Central memory CD8-positive, alpha-beta T cell (primary cell): ENCODE data around the gene TES.

Experiments used
- ATAC-seq: fragments of 150-1000 bp; cut with Tn5 transposase; replicated peaks from 2 replicates; pipeline ENCODE4 v1.10.0; 2022; ENCODE audit warnings: mild to moderate bottlenecking, moderate FRiP score, moderate number of reproducible peaks; ENCODE audit not compliant: poor library complexity, severe bottlenecking; ENCODE audit errors: extremely low read depth
- DNase-seq, 2 donors: peaks; one replicate each; pipeline ENCODE4 v3.0.0; 2021; ENCODE audit warnings: low spot score in 2 of 2
- H3K27ac Mint-ChIP-seq: one replicate; pipeline ENCODE4 v1.8.0; 2022; ENCODE audit warnings: low read depth, mild to moderate bottlenecking, moderate library complexity, mixed read lengths
- H3K27me3 Mint-ChIP-seq: one replicate; pipeline ENCODE4 v1.8.0; 2022; ENCODE audit warnings: mixed read lengths
- H3K36me3 Mint-ChIP-seq: one replicate; pipeline ENCODE4 v1.8.0; 2022; ENCODE audit warnings: mild to moderate bottlenecking, moderate library complexity, mixed read lengths; ENCODE audit not compliant: insufficient read depth
- H3K4me1 Mint-ChIP-seq: one replicate; pipeline ENCODE4 v1.8.0; 2022; ENCODE audit warnings: mixed read lengths
- H3K4me3 Mint-ChIP-seq: one replicate; pipeline ENCODE4 v1.8.0; 2022; ENCODE audit warnings: mild to moderate bottlenecking, moderate library complexity, mixed read lengths
- H3K9me3 Mint-ChIP-seq: one replicate; pipeline ENCODE4 v1.8.0; 2022; ENCODE audit warnings: mixed read lengths

TES gene

DNA sequence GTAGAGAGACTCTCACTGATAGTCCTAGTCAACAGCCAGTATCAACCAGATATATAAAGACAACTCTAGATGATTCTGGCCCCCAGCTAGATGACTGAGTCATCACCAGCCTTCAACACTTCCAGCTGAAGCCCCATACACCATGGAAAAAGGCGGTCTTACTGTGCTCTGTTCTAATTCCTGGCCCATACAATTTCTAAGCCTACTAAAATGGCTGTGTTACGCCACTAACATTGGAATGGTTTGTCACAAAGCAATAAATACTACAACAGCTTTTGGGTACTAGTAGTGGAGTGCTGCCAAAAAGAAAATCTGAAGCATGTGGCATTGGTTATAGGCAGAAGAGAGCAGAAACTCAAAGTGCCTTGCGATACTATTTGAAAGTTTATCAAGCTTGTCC, 13.0 kb upstream of the TES start:
- ATAC-seq (no peak), DNase-seq (no peak)
- H3K27me3 Mint-ChIP-seq, result no peaks in the 10 kb centered on the region
- no peak overlapping the region for H3K4me3 Mint-ChIP-seq
- H3K9me3 Mint-ChIP-seq, result no peaks in the 10 kb centered on the region
- no peaks in the 10 kb centered on the region for H3K36me3 Mint-ChIP-seq
- no peaks in the 10 kb centered on the region for H3K4me1 Mint-ChIP-seq
- no peak overlapping the region for H3K27ac Mint-ChIP-seq

GRCh38 chr7:116198748-116199410, 11.5 kb upstream of the TES start:
- Mint-ChIP-seq H3K27me3 (no peaks in the 10 kb centered on the region), H3K4me1 (no peaks in the 10 kb centered on the region), H3K27ac (no peak overlapping the region), H3K9me3 (no peaks in the 10 kb centered on the region), H3K4me3 (no peak overlapping the region), H3K36me3 (no peaks in the 10 kb centered on the region)
- DNase-seq, result no peak
- no peak for ATAC-seq

DNA sequence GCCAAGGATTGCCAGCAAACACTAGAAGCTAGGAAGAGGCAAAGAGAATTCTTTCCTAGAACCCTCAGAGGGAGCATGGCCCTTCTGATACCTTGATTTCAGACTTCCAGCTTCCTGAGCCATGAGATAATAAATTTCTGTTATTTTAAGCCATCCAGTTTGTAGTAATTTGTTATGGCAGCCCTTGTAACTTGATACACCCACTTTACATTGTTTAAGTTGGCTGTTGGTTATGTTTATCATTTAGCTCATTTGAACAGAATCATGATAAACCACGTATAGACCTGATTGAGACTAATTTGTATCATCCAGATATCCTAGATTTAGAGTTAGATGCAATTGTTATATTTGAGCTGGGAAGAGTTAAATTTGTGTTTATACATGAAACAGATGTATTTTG, 9.4 kb upstream of the TES start:
- Mint-ChIP-seq H3K4me3 (no peak overlapping the region), H3K27ac (no peak overlapping the region), H3K9me3 (no peaks in the 10 kb centered on the region), H3K36me3 (no peaks in the 10 kb centered on the region), H3K4me1 (no peaks in the 10 kb centered on the region), H3K27me3 (no peaks in the 10 kb centered on the region)
- no peak for ATAC-seq
- no peak for DNase-seq

DNA sequence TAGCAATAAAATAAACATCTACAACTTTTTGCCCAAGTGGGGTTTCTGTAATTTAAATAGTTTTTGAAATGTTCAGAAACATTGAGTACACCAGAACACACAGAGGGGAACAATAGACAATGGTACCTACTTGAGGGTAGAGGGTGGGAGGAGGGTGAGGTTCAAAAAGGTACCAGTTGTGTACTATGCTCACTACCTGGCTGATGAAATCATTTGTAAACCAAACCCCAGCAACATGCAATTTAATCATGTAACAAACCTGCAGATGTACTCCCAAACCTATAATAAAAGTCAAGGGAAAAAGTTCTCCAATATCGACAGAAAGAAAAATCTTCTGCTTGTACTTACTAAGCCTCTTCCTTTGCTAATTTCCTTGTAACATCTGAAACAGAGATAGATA, 4.2 kb upstream of the TES start:
- H3K4me3 Mint-ChIP-seq, result no peak overlapping the region
- no peaks in the 10 kb centered on the region for H3K27me3 Mint-ChIP-seq
- H3K4me1 Mint-ChIP-seq, result peaks cover 7% of the 10 kb centered on the region
- DNase-seq (no peak), ATAC-seq (no peak)
- no peak overlapping the region for H3K27ac Mint-ChIP-seq
- H3K9me3 Mint-ChIP-seq, result peaks cover 6% of the 10 kb centered on the region
- H3K36me3 Mint-ChIP-seq, result peaks cover 11% of the 10 kb centered on the region

DNA sequence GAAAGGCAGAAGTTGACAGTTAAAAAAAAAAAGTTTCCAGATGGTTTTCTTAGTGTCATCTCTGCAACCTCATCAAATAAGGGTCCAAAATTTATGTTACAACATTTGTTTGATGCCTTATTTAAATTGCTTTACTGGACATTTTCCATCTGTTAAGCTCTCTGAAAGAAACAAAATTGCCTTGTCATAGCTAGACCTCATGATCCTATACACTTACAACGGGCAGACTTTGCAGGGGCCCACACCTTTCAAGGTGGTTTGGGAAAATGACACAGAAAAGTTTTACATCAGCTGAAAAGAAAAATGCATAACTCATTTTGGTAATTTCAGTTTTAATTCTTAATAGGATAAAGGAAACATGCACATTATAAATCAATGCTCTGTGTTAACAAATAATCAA, 1.4 kb upstream of the TES start:
- peaks cover 21% of the 10 kb centered on the region for H3K36me3 Mint-ChIP-seq
- H3K4me3 Mint-ChIP-seq, result no peak overlapping the region

GRCh38 chr7:116209561-116210070, 723 bp upstream of the TES start:
- ATAC-seq, result no peak
- peak overlapping the region; percentile 98 for H3K27ac Mint-ChIP-seq
- H3K36me3 Mint-ChIP-seq, result peaks cover 21% of the 10 kb centered on the region
- peaks cover 6% of the 10 kb centered on the region for H3K9me3 Mint-ChIP-seq
- no peaks in the 10 kb centered on the region for H3K27me3 Mint-ChIP-seq
- peaks cover 33% of the 10 kb centered on the region for H3K4me1 Mint-ChIP-seq
- peak overlapping the region; percentile 92 for H3K4me3 Mint-ChIP-seq
- DNase-seq, result no peak

More for the DNA sequence above, 1.4 kb upstream of the TES start:
- Mint-ChIP-seq H3K4me1 (peaks cover 26% of the 10 kb centered on the region), H3K9me3 (peaks cover 6% of the 10 kb centered on the region), H3K27ac (no peak overlapping the region), H3K27me3 (no peaks in the 10 kb centered on the region)
- DNase-seq, result no peak
- no peak for ATAC-seq

DNA sequence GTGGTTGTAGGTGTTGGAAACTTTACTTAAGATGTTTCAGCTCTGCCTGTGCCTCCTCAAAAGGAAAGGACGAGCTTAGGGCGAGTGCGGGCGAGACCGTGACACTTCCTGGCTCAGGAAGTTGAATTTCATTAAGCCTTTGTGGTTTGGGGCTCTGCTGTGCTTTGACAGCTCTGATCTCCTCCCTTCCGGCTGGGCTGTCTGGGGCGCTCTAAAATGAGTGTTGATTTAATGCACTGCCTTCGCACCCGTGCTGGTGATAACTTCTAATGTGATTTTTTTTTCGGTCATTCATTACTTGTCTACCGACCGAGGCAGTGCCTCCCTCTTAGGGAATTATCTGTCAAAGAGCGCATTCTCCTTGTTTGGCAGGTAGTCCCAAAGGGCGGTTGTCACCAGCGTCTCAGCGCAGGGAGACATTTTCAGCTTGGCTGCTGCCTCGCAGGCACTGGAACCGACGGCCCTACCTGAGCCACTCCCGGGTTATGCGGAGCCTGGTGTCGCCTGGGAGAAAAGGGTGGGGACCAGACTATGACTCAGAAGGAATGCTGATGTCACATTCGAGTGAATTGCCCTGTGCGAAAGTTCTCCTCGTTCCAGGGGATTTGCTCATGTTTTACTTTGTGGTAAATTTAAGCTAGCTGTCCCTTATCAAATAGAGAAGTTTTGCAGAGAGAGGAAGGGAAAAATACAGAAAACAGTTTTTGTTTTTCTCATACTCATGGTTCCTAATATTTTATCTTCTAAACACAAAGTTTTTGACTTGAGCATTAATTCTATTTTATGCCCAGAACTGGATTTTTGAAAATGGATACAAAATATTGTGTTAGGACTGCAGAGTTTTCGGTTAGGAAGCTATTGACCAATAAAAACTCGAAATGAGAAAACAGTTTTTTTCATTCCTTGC, 920 bp downstream of the TES start:
- DNase-seq (peak; percentile 55 to 78), ATAC-seq (peak; percentile 91)
- Mint-ChIP-seq H3K9me3 (peaks cover 6% of the 10 kb centered on the region), H3K27me3 (no peaks in the 10 kb centered on the region), H3K27ac (peak overlapping the region; percentile 98), H3K4me3 (peak overlapping the region; percentile 92), H3K36me3 (peaks cover 21% of the 10 kb centered on the region), H3K4me1 (peaks cover 47% of the 10 kb centered on the region)

GRCh38 chr7:116211913-116212596, 1.7 kb downstream of the TES start:
- H3K4me3 Mint-ChIP-seq, result peak overlapping the region; percentile 92
- ATAC-seq (no peak), DNase-seq (no peak)
- H3K4me1 Mint-ChIP-seq, result peaks cover 50% of the 10 kb centered on the region
- H3K27ac Mint-ChIP-seq, result peak overlapping the region; percentile 98
- peaks cover 21% of the 10 kb centered on the region for H3K36me3 Mint-ChIP-seq
- no peaks in the 10 kb centered on the region for H3K27me3 Mint-ChIP-seq
- H3K9me3 Mint-ChIP-seq, result peaks cover 6% of the 10 kb centered on the region

DNA sequence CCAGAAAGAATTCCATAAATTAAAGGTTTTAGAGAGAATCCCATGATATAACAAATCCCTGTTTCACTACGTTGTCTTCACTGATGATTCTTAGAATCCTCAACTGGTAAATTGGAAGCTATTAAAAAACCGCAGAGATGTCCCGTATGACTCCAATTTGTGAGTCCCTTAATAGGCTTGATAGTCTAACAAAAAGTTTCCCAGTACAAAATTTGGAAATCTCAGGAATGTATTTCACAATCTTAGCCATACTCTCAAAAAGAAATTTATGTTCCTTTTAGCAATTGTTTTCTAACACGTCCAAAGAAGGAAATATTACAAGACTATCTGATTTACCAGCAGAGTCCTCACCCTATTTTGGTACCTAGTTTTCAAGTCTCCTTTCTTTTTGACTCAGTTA, 2.5 kb downstream of the TES start:
- H3K36me3 Mint-ChIP-seq, result peaks cover 21% of the 10 kb centered on the region
- DNase-seq (no peak), ATAC-seq (no peak)
- H3K9me3 Mint-ChIP-seq, result no peaks in the 10 kb centered on the region
- H3K27ac Mint-ChIP-seq, result peak overlapping the region; percentile 98
- peak overlapping the region; percentile 92 for H3K4me3 Mint-ChIP-seq
- H3K27me3 Mint-ChIP-seq, result no peaks in the 10 kb centered on the region
- peaks cover 56% of the 10 kb centered on the region for H3K4me1 Mint-ChIP-seq

GRCh38 chr7:116213361-116214130, 3.2 kb downstream of the TES start:
- Mint-ChIP-seq H3K9me3 (no peaks in the 10 kb centered on the region), H3K4me1 (peaks cover 63% of the 10 kb centered on the region), H3K27me3 (no peaks in the 10 kb centered on the region), H3K27ac (peak overlapping the region; percentile 98), H3K36me3 (peaks cover 21% of the 10 kb centered on the region), H3K4me3 (peak overlapping the region; percentile 92)
- DNase-seq, result no peak
- ATAC-seq, result no peak

DNA sequence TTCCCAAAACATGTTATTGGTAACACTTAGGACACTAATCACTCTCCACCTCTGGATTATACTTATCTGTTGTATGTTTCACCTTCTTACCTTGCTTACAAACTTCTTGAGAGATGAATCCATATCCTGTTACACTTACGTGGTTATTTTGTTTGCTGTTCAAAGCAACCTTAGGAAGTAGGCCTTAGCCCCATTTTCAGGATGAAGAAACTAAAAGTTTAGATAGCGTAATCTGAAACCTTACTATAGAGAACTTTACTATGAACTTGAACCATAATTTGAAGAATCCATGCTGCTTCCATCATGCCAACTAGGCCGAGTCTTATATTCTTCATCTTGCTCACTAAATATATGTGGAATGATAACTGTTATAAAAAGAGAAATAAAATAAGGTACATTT, 4.6 kb downstream of the TES start:
- H3K27me3 Mint-ChIP-seq, result no peaks in the 10 kb centered on the region
- H3K36me3 Mint-ChIP-seq, result peaks cover 18% of the 10 kb centered on the region
- DNase-seq, result no peak
- no peak for ATAC-seq
- H3K9me3 Mint-ChIP-seq, result no peaks in the 10 kb centered on the region
- H3K4me1 Mint-ChIP-seq, result peaks cover 69% of the 10 kb centered on the region
- peak overlapping the region; percentile 98 for H3K27ac Mint-ChIP-seq
- peak overlapping the region; percentile 41 for H3K4me3 Mint-ChIP-seq

- DNase-seq, result no peak
- H3K4me1 Mint-ChIP-seq, result peaks cover 68% of the 10 kb centered on the region
- H3K27me3 Mint-ChIP-seq, result no peaks in the 10 kb centered on the region
- H3K27ac Mint-ChIP-seq, result peak overlapping the region; percentile 98
- H3K36me3 Mint-ChIP-seq, result peaks cover 15% of the 10 kb centered on the region
- no peak for ATAC-seq
- no peaks in the 10 kb centered on the region for H3K9me3 Mint-ChIP-seq
- H3K4me3 Mint-ChIP-seq, result peak overlapping the region; percentile 47
Measured at GRCh38 chr7:116215551-116215950, 5.2 kb downstream of the TES start.
